ENCODE measurements around the gene JMJD4.

JMJD4 gene

GRCh38 chr1:227748496-227749182 lies 13.5 kb upstream of the JMJD4 start:
- no peak for DNase-seq

- DNase-seq = no peak
These were observed 12.9 kb upstream of the JMJD4 start for GRCh38 chr1:227747948-227748495.

GRCh38 chr1:227747382-227747781 lies 12.3 kb upstream of the JMJD4 start:
- no peak for DNase-seq

- no peak for DNase-seq
These were observed 11.6 kb upstream of the JMJD4 start for GRCh38 chr1:227746676-227747075.

- DNase-seq = no peak
These were observed 10.6 kb upstream of the JMJD4 start for GRCh38 chr1:227745568-227746265.

GRCh38 chr1:227744668-227745067 lies 9.6 kb upstream of the JMJD4 start:
- no peak for DNase-seq

GRCh38 chr1:227742738-227743715 lies 7.9 kb upstream of the JMJD4 start:
- no peak for DNase-seq

GRCh38 chr1:227741166-227741870 lies 6.2 kb upstream of the JMJD4 start:
- no peak for DNase-seq

- no peak for DNase-seq
These were observed 5.4 kb upstream of the JMJD4 start for GRCh38 chr1:227740401-227740960.

- DNase-seq = no peak
These were observed 4.5 kb upstream of the JMJD4 start for GRCh38 chr1:227739636-227740035.

- DNase-seq = no peak
These were observed 3.7 kb upstream of the JMJD4 start for GRCh38 chr1:227738820-227739219.

GRCh38 chr1:227736814-227737432 lies 1.8 kb upstream of the JMJD4 start:
- DNase-seq = no peak

- DNase-seq = no peak
These were observed 610 bp upstream of the JMJD4 start for GRCh38 chr1:227735539-227736285.

- no peak for DNase-seq
These were observed 601 bp downstream of the JMJD4 start for GRCh38 chr1:227734546-227734855.

- no peak for DNase-seq
These were observed 1.2 kb downstream of the JMJD4 start for GRCh38 chr1:227733751-227734545.

- no peak for DNase-seq
These were observed 1.8 kb downstream of the JMJD4 start for GRCh38 chr1:227733309-227733705.

GRCh38 chr1:227732586-227733308 lies 2.4 kb downstream of the JMJD4 start:
- no peak for DNase-seq

GRCh38 chr1:227731696-227732585 lies 3.2 kb downstream of the JMJD4 start:
- no peak for DNase-seq
